Mesodermal cell (in vitro differentiated cells): ENCODE results near the gene NACC1.

ENCODE experiments used
- H3K27ac ChIP-seq: 2 replicates; pipeline ENCODE4 v1.7.0; 2013; ENCODE audit warnings: mild to moderate bottlenecking, low read depth, low read length, moderate library complexity; ENCODE audit not compliant: severe bottlenecking
- H3K36me3 ChIP-seq: 2 replicates; pipeline ENCODE4 v1.7.1; 2013; ENCODE audit warnings: mild to moderate bottlenecking, low read length, moderate library complexity; ENCODE audit not compliant: control insufficient read depth, insufficient read depth
- H3K4me1 ChIP-seq: one replicate; pipeline ENCODE4 v1.7.1; 2013; ENCODE audit warnings: mild to moderate bottlenecking, low read length; ENCODE audit not compliant: insufficient read depth, control insufficient read depth, poor library complexity, severe bottlenecking
- H3K4me3 ChIP-seq: 2 replicates; pipeline ENCODE4 v1.7.0; 2013; ENCODE audit warnings: low read length, control low read depth, mild to moderate bottlenecking; ENCODE audit not compliant: insufficient read depth, poor library complexity, severe bottlenecking; ENCODE audit errors: extremely low read depth
- H3K9me3 ChIP-seq: 2 replicates; pipeline ENCODE4 v1.7.1; 2013; ENCODE audit warnings: mild to moderate bottlenecking, low read length, moderate library complexity; ENCODE audit not compliant: control insufficient read depth
- WGBS, 2 experiments: methylation state at CpG; one replicate each; pipeline ENCODE4 v1.1.5; 2013; ENCODE audit warnings: missing lambda C conversion rate in 2 of 2; ENCODE audit not compliant: insufficient coverage in 2 of 2; 5-methylcytosine and 5-hydroxymethylcytosine counted together

NACC1 gene

GRCh38 chr19:13115936-13116281 lies 2.2 kb upstream of the NACC1 start:
- 2% methylated on average over 18 of the region's 18 CpGs for WGBS, 2 experiments
- Histone ChIP-seq H3K4me3 (peak overlapping the region; percentile 94), H3K9me3 (no peaks in the 10 kb centered on the region), H3K36me3 (peaks cover 42% of the 10 kb centered on the region), H3K27ac (peak overlapping the region; percentile 94), H3K4me1 (peaks cover 25% of the 10 kb centered on the region)

- 0 to 1% methylated on average over 46 to 47 of the region's 51 CpGs for WGBS, 2 experiments
- Histone ChIP-seq H3K36me3 (peaks cover 47% of the 10 kb centered on the region), H3K27ac (peak within 1 kb of the TSS; percentile 94), H3K4me3 (peak within 1 kb of the TSS; percentile 94), H3K9me3 (no peaks in the 10 kb centered on the region), H3K4me1 (peaks cover 25% of the 10 kb centered on the region)
These were observed 1.5 kb upstream of the NACC1 start, which contains the start of gene TRMT1 for GRCh38 chr19:13116282-13117175. TSS of gene TRMT1 (minus strand) at chr19:13116740. CDS start at chr19:13116399, 341 bp downstream.

DNA sequence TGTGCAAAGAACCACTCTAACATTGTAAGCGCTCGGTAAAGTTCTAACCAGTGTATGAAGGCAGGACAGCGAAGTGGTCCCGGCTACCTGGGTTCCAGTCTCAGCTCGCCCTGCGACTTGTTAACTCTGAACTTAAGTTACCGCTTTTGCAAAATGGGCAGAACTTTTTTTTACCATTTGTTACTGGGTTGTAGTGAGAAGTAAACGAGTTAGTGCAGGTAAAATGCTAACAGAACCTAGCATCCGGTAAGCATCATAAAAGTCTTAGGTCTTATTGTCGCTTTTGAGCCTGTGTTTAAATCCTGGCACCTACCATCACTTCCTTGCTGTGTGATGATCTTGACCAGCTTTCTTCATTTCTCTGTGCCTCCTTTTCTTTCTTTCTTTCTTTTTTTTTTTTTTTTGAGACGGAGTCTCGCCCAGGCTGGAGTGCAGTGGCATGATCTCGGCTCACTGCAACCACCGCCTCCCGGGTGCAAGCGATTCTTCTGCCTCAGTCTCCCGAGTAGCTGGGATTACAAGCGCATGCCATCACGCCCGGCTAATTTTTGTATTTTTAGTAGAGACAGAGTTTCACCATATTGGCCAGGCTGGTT lies 790 bp upstream of the NACC1 start:
- Histone ChIP-seq H3K9me3 (no peaks in the 10 kb centered on the region), H3K4me3 (peak overlapping the region; percentile 94), H3K36me3 (peaks cover 52% of the 10 kb centered on the region), H3K4me1 (peaks cover 25% of the 10 kb centered on the region), H3K27ac (no peak overlapping the region)
- WGBS, 2 experiments = 64 to 72% methylated on average over 15 to 18 of the region's 20 CpGs

DNA sequence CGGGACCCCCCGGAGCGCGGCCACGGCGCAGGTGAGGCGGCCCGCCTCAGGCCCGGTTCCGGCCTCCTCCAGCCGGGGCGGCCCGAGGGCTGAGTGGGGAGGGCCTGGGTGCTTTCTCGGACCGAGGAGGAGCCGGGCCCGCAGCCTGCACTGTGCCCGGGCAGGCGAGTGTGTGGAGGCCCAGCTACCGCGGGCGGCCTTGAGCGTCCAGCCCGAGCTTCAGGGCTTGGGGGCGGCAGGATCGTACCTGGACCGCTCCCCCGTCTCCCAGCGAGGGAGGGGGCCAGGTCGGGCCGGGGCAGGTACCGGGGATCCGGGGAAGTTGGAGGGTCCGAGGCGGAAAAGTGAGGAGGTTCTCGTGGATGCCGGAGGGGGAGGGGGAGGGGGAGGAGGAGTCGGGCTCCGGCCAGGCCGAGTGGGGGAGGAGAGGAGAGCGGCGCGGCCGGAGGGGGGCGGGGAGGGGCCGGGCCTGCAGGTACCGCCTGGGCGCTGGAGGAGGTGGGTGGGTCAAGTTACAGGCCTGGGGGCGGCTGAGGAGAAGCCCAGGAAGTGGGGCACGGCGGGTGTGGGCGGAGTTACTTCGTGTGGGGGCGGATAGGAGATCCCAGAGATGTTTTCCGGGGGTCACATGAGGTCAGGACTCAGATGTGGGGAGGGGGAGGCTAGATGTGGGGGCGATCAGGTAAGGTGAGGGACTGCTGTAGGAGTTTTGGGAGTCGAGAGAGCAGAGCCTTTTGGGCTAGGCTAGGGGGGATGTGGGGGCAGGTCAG lies 545 bp downstream of the NACC1 start:
- peak overlapping the region; percentile 92 for H3K4me3 ChIP-seq
- H3K27ac ChIP-seq = peak overlapping the region; percentile 57
- H3K36me3 ChIP-seq = peaks cover 48% of the 10 kb centered on the region
- 0 to 1% methylated on average over 23 to 32 of the region's 57 CpGs for WGBS, 2 experiments
- no peaks in the 10 kb centered on the region for H3K9me3 ChIP-seq
- H3K4me1 ChIP-seq = peaks cover 28% of the 10 kb centered on the region

- peaks cover 48% of the 10 kb centered on the region for H3K36me3 ChIP-seq
- H3K4me3 ChIP-seq = peak overlapping the region; percentile 92
- H3K9me3 ChIP-seq = no peaks in the 10 kb centered on the region
- 89 to 95% methylated on average over 6 to 8 of the region's 8 CpGs for WGBS, 2 experiments
- peaks cover 28% of the 10 kb centered on the region for H3K4me1 ChIP-seq
- H3K27ac ChIP-seq = no peak overlapping the region
These were observed 1.6 kb downstream of the NACC1 start for GRCh38 chr19:13119627-13120026.

GRCh38 chr19:13120031-13120430 lies 2.0 kb downstream of the NACC1 start:
- WGBS, 2 experiments = 88 to 95% methylated on average over 3 to 8 of the region's 9 CpGs
- no peaks in the 10 kb centered on the region for H3K9me3 ChIP-seq
- H3K4me1 ChIP-seq = peaks cover 24% of the 10 kb centered on the region
- H3K36me3 ChIP-seq = peaks cover 47% of the 10 kb centered on the region
- peak overlapping the region; percentile 3 for H3K4me3 ChIP-seq
- H3K27ac ChIP-seq = no peak overlapping the region

- no peak overlapping the region for H3K4me3 ChIP-seq
- H3K4me1 ChIP-seq = peaks cover 21% of the 10 kb centered on the region
- H3K27ac ChIP-seq = no peak overlapping the region
- H3K36me3 ChIP-seq = peaks cover 54% of the 10 kb centered on the region
- H3K9me3 ChIP-seq = no peaks in the 10 kb centered on the region
- 60 to 69% methylated on average over 6 to 10 of the region's 10 CpGs for WGBS, 2 experiments
These were observed 2.8 kb downstream of the NACC1 start for GRCh38 chr19:13120817-13121216.

DNA sequence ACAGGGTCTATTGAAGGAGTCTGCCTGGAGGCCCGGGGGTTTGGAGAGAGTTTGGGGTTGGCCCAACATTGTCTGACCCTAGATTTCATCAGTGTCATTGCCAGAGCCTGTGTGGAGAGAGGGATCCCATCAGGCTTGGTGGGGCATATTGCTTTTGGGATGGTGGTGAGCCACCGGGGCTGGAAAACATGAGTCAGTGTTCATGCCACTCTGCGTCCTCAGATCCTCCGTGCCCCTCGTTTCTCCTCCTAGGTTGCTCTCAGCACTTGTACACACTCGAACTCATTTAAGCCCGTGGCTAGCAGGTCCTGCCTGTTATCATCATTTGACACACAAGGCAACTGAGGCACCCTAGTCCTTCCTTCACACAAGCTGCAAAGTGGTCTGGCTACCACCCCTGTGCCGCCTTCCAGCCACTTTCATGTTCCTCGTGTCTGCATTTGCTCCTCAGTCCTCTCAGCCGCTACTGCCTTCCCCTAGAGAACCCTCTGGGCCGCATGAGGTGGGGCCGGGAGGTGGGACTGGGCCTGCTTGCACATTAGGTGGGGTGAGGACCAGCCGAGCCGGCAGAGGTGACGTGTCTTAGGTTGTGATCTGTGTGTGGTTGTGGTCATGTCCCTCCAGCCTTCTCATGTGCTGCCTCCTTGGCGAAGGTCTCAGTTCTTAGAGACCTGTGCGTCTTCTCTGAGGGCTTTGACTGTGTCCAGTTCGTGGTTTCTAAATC lies 3.6 kb downstream of the NACC1 start:
- H3K9me3 ChIP-seq = no peaks in the 10 kb centered on the region
- H3K4me3 ChIP-seq = no peak overlapping the region
- H3K4me1 ChIP-seq = peaks cover 20% of the 10 kb centered on the region
- peaks cover 59% of the 10 kb centered on the region for H3K36me3 ChIP-seq
- no peak overlapping the region for H3K27ac ChIP-seq
- WGBS, 2 experiments = 94 to 96% methylated on average over 12 to 17 of the region's 18 CpGs

GRCh38 chr19:13122275-13122878 lies 4.3 kb downstream of the NACC1 start:
- Histone ChIP-seq H3K4me3 (no peak overlapping the region), H3K36me3 (peaks cover 62% of the 10 kb centered on the region), H3K27ac (no peak overlapping the region), H3K9me3 (no peaks in the 10 kb centered on the region), H3K4me1 (peaks cover 20% of the 10 kb centered on the region)
- 96 to 97% methylated on average over 6 to 9 of the region's 13 CpGs for WGBS, 2 experiments
